SK-N-SH treated with all-trans-retinoic acid at 6 μM for 48 hours (cell line): ENCODE measurements around the gene HIF1AN.
"Not testable (repeated sequence)": the region's sequence is repeated elsewhere in the genome, so short reads cannot be mapped to it uniquely, and the experiment has no call there.

Experiments used
- ATAC-seq: fragments of 200-7000 bp; cut with Tn5 transposase; 3 replicates; pipeline ENCODE4 v1.9.1; 2020; ENCODE audit warnings: mild to moderate bottlenecking, moderate library complexity
- ARNTL ChIP-seq: fragments of 450-650 bp; formaldehyde crosslinking; IDR thresholded peaks from 2 replicates; pipeline ENCODE4 v1.5.0; 2020; ENCODE audit warnings: low read depth, mild to moderate bottlenecking, moderate library complexity, borderline replicate concordance
- CSDC2 ChIP-seq: fragments of 250-450 bp; sonication (Bioruptor Pico); IDR thresholded peaks from 2 replicates; pipeline ENCODE4 v1.5.0; 2020; ENCODE audit warnings: mild to moderate bottlenecking, moderate library complexity
- GLIS3 ChIP-seq: fragments of 250-450 bp; sonication (Bioruptor Pico); IDR thresholded peaks from 2 replicates; pipeline ENCODE4 v1.5.0; 2020; ENCODE audit warnings: mild to moderate bottlenecking, moderate library complexity
- ISL1 ChIP-seq: fragments of 250-450 bp; sonication (Bioruptor Pico); IDR thresholded peaks from 2 replicates; pipeline ENCODE4 v2.1.2; 2022; ENCODE audit warnings: mild to moderate bottlenecking, moderate library complexity
- OSR1 ChIP-seq: fragments of 250-450 bp; sonication (Bioruptor Pico); IDR thresholded peaks from 2 replicates; pipeline ENCODE4 v1.8.0; 2022; ENCODE audit warnings: moderate library complexity, mild to moderate bottlenecking, inconsistent platforms
- POU6F1 ChIP-seq: fragments of 250-450 bp; sonication (Bioruptor Pico); IDR thresholded peaks from 2 replicates; pipeline ENCODE4 v1.8.0; 2021; ENCODE audit warnings: low read depth, mild to moderate bottlenecking, moderate library complexity, borderline replicate concordance
- RARB ChIP-seq: fragments of 250-450 bp; sonication (Bioruptor Pico); IDR thresholded peaks from 2 replicates; pipeline ENCODE4 v1.8.0; 2021; ENCODE audit warnings: mild to moderate bottlenecking, moderate library complexity
- SNAI2 ChIP-seq: fragments of 250-450 bp; sonication (Bioruptor Pico); IDR thresholded peaks from 2 replicates; pipeline ENCODE4 v1.5.0; 2020; ENCODE audit warnings: mild to moderate bottlenecking, moderate library complexity
- TCF4 ChIP-seq: fragments of 250-450 bp; sonication (Bioruptor Pico); IDR thresholded peaks from 2 replicates; pipeline ENCODE4 v1.8.0; 2021; ENCODE audit warnings: mild to moderate bottlenecking, moderate library complexity, borderline replicate concordance
- TOX ChIP-seq: fragments of 250-450 bp; sonication (Bioruptor Pico); IDR thresholded peaks from 2 replicates; pipeline ENCODE4 v1.8.0; 2021; ENCODE audit warnings: mild to moderate bottlenecking, moderate library complexity, borderline replicate concordance
- TSHZ2 ChIP-seq: fragments of 250-450 bp; sonication (Bioruptor Pico); IDR thresholded peaks from 2 replicates; pipeline ENCODE4 v1.5.0; 2020; ENCODE audit warnings: mild to moderate bottlenecking, moderate library complexity
- ZFP30 ChIP-seq: fragments of 450-650 bp; formaldehyde crosslinking; IDR thresholded peaks from 2 replicates; pipeline ENCODE4 v1.5.0; 2022; ENCODE audit warnings: mild to moderate bottlenecking, moderate library complexity
- ZNF565 ChIP-seq: fragments of 450-650 bp; formaldehyde crosslinking; conservative IDR thresholded peaks from 2 replicates; pipeline ENCODE4 v1.5.0; 2020; ENCODE audit warnings: low read depth, mild to moderate bottlenecking, moderate library complexity
- ZNF70 ChIP-seq: fragments of 450-650 bp; formaldehyde crosslinking; IDR thresholded peaks from 2 replicates; pipeline ENCODE4 v1.5.0; 2020; ENCODE audit warnings: mild to moderate bottlenecking, moderate library complexity
- ZNF8 ChIP-seq: fragments of 450-650 bp; formaldehyde crosslinking; IDR thresholded peaks from 2 replicates; pipeline ENCODE4 v1.5.0; 2020; ENCODE audit warnings: mild to moderate bottlenecking, moderate library complexity
- TF ChIP-seq, protein P1 (sequence below): fragments of 250-450 bp; sonication (Bioruptor Pico); IDR thresholded peaks from 2 replicates; pipeline ENCODE4 v1.8.0; 2020; ENCODE audit warnings: mild to moderate bottlenecking, moderate library complexity, borderline replicate concordance

Gene HIF1AN

DNA sequence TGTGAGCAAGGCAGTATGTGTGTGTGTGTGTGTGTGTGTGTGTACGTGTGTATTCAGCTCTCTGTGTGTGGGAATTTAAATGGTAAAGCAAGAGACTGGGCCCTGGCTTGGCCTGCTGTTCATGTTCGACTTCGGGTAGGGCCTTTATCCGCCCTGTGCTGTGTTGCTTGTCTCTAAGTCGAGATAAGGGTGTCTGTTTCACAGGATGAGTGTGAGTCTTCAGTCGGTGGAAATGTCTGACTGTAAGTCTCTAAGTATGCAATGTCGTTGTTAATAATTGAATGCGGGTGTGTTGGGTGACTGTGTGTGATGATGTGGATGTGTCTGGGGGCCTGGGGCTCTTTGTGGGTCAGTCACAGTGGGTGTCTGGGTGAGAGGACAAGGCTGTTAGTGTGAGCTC, 34.8 kb downstream of the HIF1AN start (continued):
- TF ChIP-seq POU6F1 = no peak
- TF ChIP-seq TSHZ2 (CRISPR knock-in tag) = no peak
- TF ChIP-seq ZNF8 (CRISPR knock-in tag) = no peak
- no peak for TF ChIP-seq ZNF70

DNA sequence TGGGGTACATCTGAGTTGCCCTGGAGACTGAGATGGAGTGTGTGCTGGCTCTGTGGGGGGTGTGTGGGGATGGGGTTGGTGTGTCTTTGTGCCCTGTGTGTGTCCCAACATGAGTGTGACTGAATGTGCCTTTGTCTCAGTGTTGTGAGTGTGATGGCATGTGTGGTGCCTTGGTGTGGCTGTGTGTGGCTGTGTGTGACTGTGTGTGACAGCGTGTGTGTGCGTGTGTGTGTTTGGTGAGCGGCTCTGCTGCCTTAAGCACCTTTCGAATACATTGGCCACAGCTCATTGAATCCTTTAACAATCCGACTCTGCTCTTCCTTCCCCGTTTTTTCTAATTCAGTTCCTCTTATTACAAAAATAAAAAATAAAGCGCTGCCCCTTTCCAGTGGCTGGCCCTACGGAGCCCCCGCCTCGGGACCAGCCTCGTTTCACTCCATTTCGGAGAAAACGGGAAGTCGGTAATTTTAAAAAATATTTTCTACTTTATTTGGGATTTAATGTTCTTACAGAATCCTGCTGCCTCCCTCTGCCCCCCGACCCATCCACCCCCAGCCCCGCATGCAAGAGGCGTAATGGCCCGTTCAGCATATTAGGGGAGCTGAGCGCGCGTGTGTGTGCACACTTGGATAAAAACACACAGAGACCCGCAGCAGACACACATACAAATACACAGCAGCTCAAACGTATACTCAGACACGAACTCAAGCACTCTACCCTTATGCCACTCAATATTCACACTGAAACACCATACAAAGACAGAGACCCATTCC, 35.5 kb downstream of the HIF1AN start:
- TF ChIP-seq TOX = no peak
- no peak for TF ChIP-seq TCF4
- TF ChIP-seq ARNTL (CRISPR knock-in tag) = no peak
- no peak for TF ChIP-seq RARB
- TF ChIP-seq, protein P1, sequence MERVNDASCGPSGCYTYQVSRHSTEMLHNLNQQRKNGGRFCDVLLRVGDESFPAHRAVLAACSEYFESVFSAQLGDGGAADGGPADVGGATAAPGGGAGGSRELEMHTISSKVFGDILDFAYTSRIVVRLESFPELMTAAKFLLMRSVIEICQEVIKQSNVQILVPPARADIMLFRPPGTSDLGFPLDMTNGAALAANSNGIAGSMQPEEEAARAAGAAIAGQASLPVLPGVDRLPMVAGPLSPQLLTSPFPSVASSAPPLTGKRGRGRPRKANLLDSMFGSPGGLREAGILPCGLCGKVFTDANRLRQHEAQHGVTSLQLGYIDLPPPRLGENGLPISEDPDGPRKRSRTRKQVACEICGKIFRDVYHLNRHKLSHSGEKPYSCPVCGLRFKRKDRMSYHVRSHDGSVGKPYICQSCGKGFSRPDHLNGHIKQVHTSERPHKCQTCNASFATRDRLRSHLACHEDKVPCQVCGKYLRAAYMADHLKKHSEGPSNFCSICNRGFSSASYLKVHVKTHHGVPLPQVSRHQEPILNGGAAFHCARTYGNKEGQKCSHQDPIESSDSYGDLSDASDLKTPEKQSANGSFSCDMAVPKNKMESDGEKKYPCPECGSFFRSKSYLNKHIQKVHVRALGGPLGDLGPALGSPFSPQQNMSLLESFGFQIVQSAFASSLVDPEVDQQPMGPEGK (CRISPR knock-in tag) = no peak
- TF ChIP-seq ZFP30 (CRISPR knock-in tag) = no peak
- no peak for ATAC-seq

DNA sequence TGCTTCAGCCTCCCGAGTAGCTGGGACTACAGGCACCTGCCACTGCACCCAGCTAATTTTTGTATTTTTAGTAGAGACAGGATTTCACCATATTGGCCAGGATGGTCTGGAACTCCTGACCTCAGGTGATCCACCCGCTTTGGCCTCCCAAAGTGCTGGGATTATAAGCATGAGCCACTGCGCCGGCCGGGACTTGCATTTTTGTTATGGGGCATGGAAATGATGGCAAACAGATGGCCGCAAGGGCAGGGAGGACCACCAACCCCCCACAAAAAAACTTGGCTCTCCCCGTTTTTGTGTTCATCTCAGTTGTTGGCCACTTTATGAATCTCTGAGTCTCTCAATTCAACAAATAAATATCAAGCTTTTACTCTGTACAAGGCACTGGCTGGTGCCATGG, 39.4 kb downstream of the HIF1AN start:
- ATAC-seq = not testable (repeated sequence)

- no peak for TF ChIP-seq GLIS3
- TF ChIP-seq ISL1 = no peak
- no peak for TF ChIP-seq ARNTL (CRISPR knock-in tag)
- no peak for TF ChIP-seq TCF4
- TF ChIP-seq OSR1 (CRISPR knock-in tag) = no peak
- TF ChIP-seq TSHZ2 (CRISPR knock-in tag) = no peak
- TF ChIP-seq ZNF565 = no peak
- TF ChIP-seq POU6F1 = no peak
- TF ChIP-seq TOX = no peak
- TF ChIP-seq SNAI2 (CRISPR knock-in tag) = no peak
- no peak for TF ChIP-seq CSDC2
Observed at GRCh38 chr10:100575585-100576281, 40.0 kb downstream of the HIF1AN start.

More at GRCh38 chr10:100575585-100576281, 40.0 kb downstream of the HIF1AN start:
- ATAC-seq = no peak
